Testis (tissue), 3 donors: ENCODE results near the gene SLC25A1. TPM values are rescaled to one million over a fixed set of nuclear protein-coding genes. Genes with fewer than 3 reads are reported as not detected.

Source experiments
- DNase-seq: peaks from one replicate; pipeline ENCODE4 v3.0.0-alpha.2; 2019
- H3K27ac ChIP-seq, 2 donors: fragments of 200-600 bp; sonication (generic); one replicate each; pipeline ENCODE4 v1.5.1; 2019
- H3K27me3 ChIP-seq: fragments of 200-600 bp; sonication (generic); one replicate; pipeline ENCODE4 v1.5.1; 2019
- H3K36me3 ChIP-seq: fragments of 200-600 bp; sonication (generic); one replicate; pipeline ENCODE4 v1.5.1; 2017; ENCODE audit warnings: low read depth; ENCODE audit errors: missing control alignments
- H3K4me1 ChIP-seq: fragments of 200-600 bp; sonication (generic); one replicate; pipeline ENCODE4 v1.5.1; 2019
- H3K4me3 ChIP-seq, 2 donors: fragments of 200-600 bp; sonication (generic); one replicate each; pipeline ENCODE4 v1.5.1; 2017 to 2019
- H3K9me3 ChIP-seq: fragments of 200-600 bp; sonication (generic); one replicate; pipeline ENCODE4 v1.5.1; 2017
- POLR2A ChIP-seq: fragments of 450-650 bp; IDR thresholded peaks from one replicate; pipeline ENCODE4 v1.6.1; 2017; ENCODE audit warnings: antibody characterized with exemption, mild to moderate bottlenecking, moderate library complexity
- WGBS, 2 donors: methylation state at CpG; one replicate each; pipeline ENCODE4 v1.1.5; 2018; 5-methylcytosine and 5-hydroxymethylcytosine counted together
- intact Hi-C: fragments of 100-400 bp; cut with DNase I; formaldehyde crosslinking; loops from one replicate; pipeline ENCODE4 v1.15.1; 2023; ENCODE audit warnings: low total_unique reads
- polyA plus RNA-seq: library from polyadenylated mRNA; stranded (reverse); fragments of 350-450 nt; fragmentation: Illumina TruSeq; extraction: RNeasy Lipid Tissue Mini Kit (QIAGEN cat#74804); gene quantifications from one replicate; pipeline ENCODE4 v1.2.3, GENCODE V29; 2014; ENCODE audit warnings: low read depth, low replicate concordance; ENCODE audit not compliant: insufficient read depth
- total RNA-seq, 2 donors: library from RNA; depleted of rRNA; stranded (reverse); fragments of >200 nt; gene quantifications; one replicate each; pipeline ENCODE4 v1.2.3, GENCODE V29; 2016
- TF ChIP-seq, protein P1 (sequence below), 3 experiments: fragments of 450-650 bp in 2 of 3; fragments of 200-600 bp in 1 of 3; sonication (generic) in 1 of 3; IDR thresholded peaks; one replicate each; pipeline ENCODE4 v1.5.1; 2016 to 2019; ENCODE audit warnings: antibody characterized with exemption in 3 of 3, mild to moderate bottlenecking in 2 of 3, moderate library complexity in 1 of 3

Gene SLC25A1
- total and polyA plus RNA-seq, 3 donors from 2014 or later: 56.0 to 64.9 (median 61.7) TPM

GRCh38 chr22:19224985-19225384, 46.4 kb upstream of the SLC25A1 start:
- TF ChIP-seq, protein P1, sequence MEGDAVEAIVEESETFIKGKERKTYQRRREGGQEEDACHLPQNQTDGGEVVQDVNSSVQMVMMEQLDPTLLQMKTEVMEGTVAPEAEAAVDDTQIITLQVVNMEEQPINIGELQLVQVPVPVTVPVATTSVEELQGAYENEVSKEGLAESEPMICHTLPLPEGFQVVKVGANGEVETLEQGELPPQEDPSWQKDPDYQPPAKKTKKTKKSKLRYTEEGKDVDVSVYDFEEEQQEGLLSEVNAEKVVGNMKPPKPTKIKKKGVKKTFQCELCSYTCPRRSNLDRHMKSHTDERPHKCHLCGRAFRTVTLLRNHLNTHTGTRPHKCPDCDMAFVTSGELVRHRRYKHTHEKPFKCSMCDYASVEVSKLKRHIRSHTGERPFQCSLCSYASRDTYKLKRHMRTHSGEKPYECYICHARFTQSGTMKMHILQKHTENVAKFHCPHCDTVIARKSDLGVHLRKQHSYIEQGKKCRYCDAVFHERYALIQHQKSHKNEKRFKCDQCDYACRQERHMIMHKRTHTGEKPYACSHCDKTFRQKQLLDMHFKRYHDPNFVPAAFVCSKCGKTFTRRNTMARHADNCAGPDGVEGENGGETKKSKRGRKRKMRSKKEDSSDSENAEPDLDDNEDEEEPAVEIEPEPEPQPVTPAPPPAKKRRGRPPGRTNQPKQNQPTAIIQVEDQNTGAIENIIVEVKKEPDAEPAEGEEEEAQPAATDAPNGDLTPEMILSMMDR (IDR thresholded peaks at IDR 0.05): no peak
- no peak for TF ChIP-seq POLR2A
- Histone ChIP-seq H3K27me3 (no peaks in the 10 kb centered on the region), H3K36me3 (no peaks in the 10 kb centered on the region), H3K9me3 (no peaks in the 10 kb centered on the region), H3K4me1 (no peaks in the 10 kb centered on the region), H3K4me3 (no peak overlapping the region), H3K27ac (no peak overlapping the region)
- intact Hi-C loops: no loop called here
- 83 to 92% methylated on average over 7 of the region's 7 CpGs for WGBS, 2 donors
- no peak for DNase-seq

- H3K36me3 ChIP-seq: no peaks in the 10 kb centered on the region
- 96 to 100% methylated on average over 4 to 5 of the region's 5 CpGs for WGBS, 2 donors
- intact Hi-C loops: no loop called here
These were observed 46.0 kb upstream of the SLC25A1 start for GRCh38 chr22:19224557-19224956.

DNA sequence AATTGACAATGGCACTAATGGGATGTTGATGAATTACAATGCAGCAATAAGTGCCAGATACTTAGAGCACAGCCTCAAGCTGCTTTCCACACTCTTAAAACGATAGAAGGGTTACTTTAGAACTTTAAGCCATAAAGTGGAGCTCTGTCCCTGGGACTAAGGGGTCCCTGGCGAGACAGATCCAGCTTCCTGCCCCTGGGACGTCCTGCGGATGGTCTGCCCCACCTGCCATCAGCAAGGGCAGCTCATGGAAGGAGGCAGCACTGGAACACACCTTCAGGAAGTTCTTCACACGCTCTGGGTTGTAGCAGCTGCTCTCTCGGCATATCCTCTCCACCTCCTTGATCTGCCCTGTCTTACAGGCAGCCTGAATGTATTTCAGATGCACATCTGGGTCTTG, 45.1 kb upstream of the SLC25A1 start:
- no peaks in the 10 kb centered on the region for H3K27me3 ChIP-seq
- H3K36me3 ChIP-seq: no peaks in the 10 kb centered on the region
- peaks cover 3% of the 10 kb centered on the region for H3K4me1 ChIP-seq
- H3K4me3 ChIP-seq: no peak overlapping the region
- intact Hi-C loops: no loop called here
- no peaks in the 10 kb centered on the region for H3K9me3 ChIP-seq
- TF ChIP-seq POLR2A: no peak
- TF ChIP-seq, protein P1 (IDR thresholded peaks at IDR 0.05): no peak
- 92 to 98% methylated on average over 6 of the region's 6 CpGs for WGBS, 2 donors
- no peak overlapping the region for H3K27ac ChIP-seq
- no peak for DNase-seq

More at GRCh38 chr22:19224557-19224956, 46.0 kb upstream of the SLC25A1 start:
- DNase-seq: no peak
- Histone ChIP-seq H3K27ac (no peak overlapping the region), H3K9me3 (no peaks in the 10 kb centered on the region), H3K27me3 (no peaks in the 10 kb centered on the region), H3K4me1 (no peaks in the 10 kb centered on the region), H3K4me3 (no peak overlapping the region)
- TF ChIP-seq, protein P1 (IDR thresholded peaks at IDR 0.05): no peak
- TF ChIP-seq POLR2A: no peak

DNA sequence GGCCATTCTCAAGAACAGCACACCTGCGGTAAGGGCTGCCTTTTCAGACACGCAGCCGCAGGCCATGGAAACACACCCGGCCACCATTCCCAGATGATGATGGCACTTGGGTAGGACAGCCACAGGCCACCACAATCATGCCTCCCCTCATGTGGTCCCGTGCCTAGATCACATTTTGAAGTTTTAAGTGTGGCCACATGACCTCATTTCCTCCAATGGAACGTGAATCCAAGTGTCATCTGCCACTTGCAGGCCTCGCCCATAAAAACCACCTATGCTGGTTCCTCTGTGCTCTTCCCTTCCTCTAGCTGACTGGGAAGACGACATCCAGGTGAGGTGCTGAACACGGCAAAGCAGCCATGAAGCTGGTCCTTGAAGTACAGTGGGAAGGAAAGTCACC, 44.6 kb upstream of the SLC25A1 start:
- 94% methylated on average over 9 of the region's 9 CpGs for WGBS, 2 donors
- no peak for TF ChIP-seq POLR2A
- TF ChIP-seq, protein P1 (IDR thresholded peaks at IDR 0.05): no peak
- intact Hi-C loops: no loop called here
- Histone ChIP-seq H3K4me1 (peaks cover 8% of the 10 kb centered on the region), H3K27ac (no peak overlapping the region), H3K27me3 (no peaks in the 10 kb centered on the region), H3K4me3 (no peak overlapping the region), H3K9me3 (no peaks in the 10 kb centered on the region), H3K36me3 (no peaks in the 10 kb centered on the region)
- no peak for DNase-seq

DNA sequence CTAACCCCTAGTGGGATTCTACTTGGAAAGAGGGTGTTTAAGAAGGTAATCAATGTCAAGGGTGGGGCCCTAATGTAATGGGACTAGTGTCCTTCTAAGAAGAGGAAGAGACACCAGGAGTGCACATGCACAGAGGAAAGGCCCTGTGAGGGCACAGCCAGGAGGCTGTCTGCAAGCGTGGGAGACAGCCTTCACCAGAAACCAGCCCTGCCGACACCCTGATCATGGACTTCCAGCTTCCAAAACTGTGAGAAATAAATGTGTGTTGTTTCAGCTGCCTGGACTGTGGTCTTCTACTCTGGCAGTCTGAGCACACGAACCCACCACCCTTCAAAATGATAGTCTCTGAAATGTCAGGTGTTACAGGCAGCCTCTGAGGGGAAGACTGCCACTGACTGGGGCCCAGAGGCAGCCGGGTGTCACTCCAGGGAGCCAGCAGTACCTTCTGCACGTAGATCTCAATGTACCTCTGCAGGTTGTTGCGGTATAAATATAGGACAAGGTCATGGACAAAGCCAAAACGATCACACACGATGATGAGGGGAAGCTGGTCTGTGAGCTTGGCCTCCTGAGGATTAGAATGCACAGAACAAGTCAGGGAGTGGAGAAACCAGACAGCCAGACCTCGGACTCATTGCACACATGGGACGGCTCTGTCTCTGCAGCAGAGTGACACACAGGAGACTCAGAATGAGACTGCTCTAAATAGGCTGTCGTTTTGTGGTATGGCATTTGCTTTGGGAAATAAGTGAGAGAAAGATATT, 43.9 kb upstream of the SLC25A1 start:
- Histone ChIP-seq H3K27me3 (no peaks in the 10 kb centered on the region), H3K9me3 (no peaks in the 10 kb centered on the region), H3K36me3 (no peaks in the 10 kb centered on the region), H3K4me3 (no peak overlapping the region), H3K27ac (no peak overlapping the region), H3K4me1 (peaks cover 10% of the 10 kb centered on the region)
- WGBS, 2 donors: 89 to 98% methylated on average over 9 to 11 of the region's 11 CpGs
- no peak for DNase-seq
- TF ChIP-seq POLR2A: no peak
- TF ChIP-seq, protein P1 (IDR thresholded peaks at IDR 0.05): no peak
- intact Hi-C loops: no loop called here
